WTC11 (cell line): ENCODE results near the gene MIF. TPM values are rescaled to one million over a fixed set of nuclear protein-coding genes. Genes with fewer than 3 reads are reported as not detected.

Source experiments
- ATAC-seq: fragments of 200-7000 bp; cut with Tn5 transposase; 2 replicates; pipeline ENCODE4 v1.10.0; 2021; ENCODE audit warnings: mild to moderate bottlenecking, moderate library complexity
- CTCF ChIA-PET: fragments of 300-600 bp; sonication (Branson Sonifier 250); formaldehyde crosslinking; loops from one replicate; lab custom pipeline; 2021; ENCODE audit warnings: antibody characterized with exemption; lab: Charles Lee
- POLR2A ChIA-PET: fragments of 350-600 bp; sonication (Branson Sonifier 250); formaldehyde crosslinking; loops from one replicate; lab custom pipeline; 2021; ENCODE audit warnings: antibody characterized with exemption; lab: Charles Lee
- DNase-seq: peaks from one replicate; pipeline ENCODE4 v3.0.0; 2021; ENCODE audit warnings: low spot score
- H3K27ac Mint-ChIP-seq: 2 replicates; pipeline ENCODE4 v1.8.0; 2021; ENCODE audit warnings: mixed read lengths
- H3K27me3 Mint-ChIP-seq: 2 replicates; pipeline ENCODE4 v1.8.0; 2021; ENCODE audit warnings: low read depth, mild to moderate bottlenecking, moderate library complexity, mixed read lengths
- H3K36me3 Mint-ChIP-seq: 2 replicates; pipeline ENCODE4 v1.8.0; 2021; ENCODE audit warnings: mixed read lengths
- H3K4me1 Mint-ChIP-seq: 2 replicates; pipeline ENCODE4 v1.8.0; 2022; ENCODE audit warnings: mixed read lengths
- H3K4me3 Mint-ChIP-seq: 2 replicates; pipeline ENCODE4 v1.8.0; 2021; ENCODE audit warnings: mild to moderate bottlenecking, moderate library complexity, mixed read lengths
- H3K9me3 Mint-ChIP-seq: 2 replicates; pipeline ENCODE4 v1.8.0; 2021; ENCODE audit warnings: mixed read lengths
- AFF4 ChIP-seq: sonication (generic); formaldehyde crosslinking; IDR thresholded peaks from 2 replicates; pipeline ENCODE4 v1.8.1; 2023; ENCODE audit warnings: mild to moderate bottlenecking, missing genetic modification reagents, borderline replicate concordance
- CBFB ChIP-seq: sonication (generic); formaldehyde crosslinking; IDR thresholded peaks from 2 replicates; pipeline ENCODE4 v1.8.1; 2022; ENCODE audit warnings: mild to moderate bottlenecking, low read depth, missing genetic modification reagents
- CREB1 ChIP-seq: sonication (generic); formaldehyde crosslinking; IDR thresholded peaks from 2 replicates; pipeline ENCODE4 v1.8.0; 2023; ENCODE audit warnings: mild to moderate bottlenecking, missing genetic modification reagents
- E2F1 ChIP-seq: sonication (generic); formaldehyde crosslinking; IDR thresholded peaks from 2 replicates; pipeline ENCODE4 v1.8.0; 2022; ENCODE audit warnings: mild to moderate bottlenecking, missing genetic modification reagents
- GRHL2 ChIP-seq: fragments of 250-450 bp; sonication (Bioruptor Pico); IDR thresholded peaks from 2 replicates; pipeline ENCODE4 v1.8.0; 2022; ENCODE audit warnings: mild to moderate bottlenecking, moderate library complexity; ENCODE audit not compliant: insufficient replicate concordance, severe bottlenecking
- IRF2 ChIP-seq: sonication (generic); formaldehyde crosslinking; IDR thresholded peaks from 2 replicates; pipeline ENCODE4 v1.8.0; 2022; ENCODE audit warnings: low read depth, missing genetic modification reagents, borderline replicate concordance
- RELA ChIP-seq: sonication (generic); formaldehyde crosslinking; IDR thresholded peaks from 2 replicates; pipeline ENCODE4 v1.8.1; 2022; ENCODE audit warnings: missing genetic modification reagents, mild to moderate bottlenecking, borderline replicate concordance
- SMAD4 ChIP-seq: sonication (generic); formaldehyde crosslinking; IDR thresholded peaks from 2 replicates; pipeline ENCODE4 v1.8.0; 2022; ENCODE audit warnings: mild to moderate bottlenecking, missing genetic modification reagents
- SP1 ChIP-seq: sonication (generic); formaldehyde crosslinking; conservative IDR thresholded peaks from 2 replicates; pipeline ENCODE4 v1.8.1; 2022; ENCODE audit warnings: missing genetic modification reagents
- STAT6 ChIP-seq: sonication (generic); formaldehyde crosslinking; conservative IDR thresholded peaks from 2 replicates; pipeline ENCODE4 v1.8.1; 2023; ENCODE audit warnings: mild to moderate bottlenecking, low read depth, missing genetic modification reagents, moderate library complexity
- ZNF138 ChIP-seq: sonication (generic); formaldehyde crosslinking; conservative IDR thresholded peaks from 2 replicates; pipeline ENCODE4 v1.8.1; 2022; ENCODE audit warnings: mild to moderate bottlenecking, moderate library complexity, missing genetic modification reagents
- ZNF396 ChIP-seq: fragments of 250-450 bp; sonication (Bioruptor Pico); IDR thresholded peaks from 2 replicates; pipeline ENCODE4 v1.8.0; 2021; ENCODE audit warnings: mild to moderate bottlenecking, moderate library complexity, borderline replicate concordance
- ZNF671 ChIP-seq: fragments of 250-450 bp; sonication (Bioruptor Pico); IDR thresholded peaks from 2 replicates; pipeline ENCODE4 v1.8.0; 2021; ENCODE audit warnings: mild to moderate bottlenecking
- total RNA-seq: library from RNA; stranded (reverse); gene quantifications from 3 replicates; pipeline ENCODE4 v1.2.3, GENCODE V29; 2021
- TF ChIP-seq, protein P1 (sequence below): sonication (generic); formaldehyde crosslinking; IDR thresholded peaks from 2 replicates; pipeline ENCODE4 v1.8.1; 2023; ENCODE audit warnings: mild to moderate bottlenecking, missing genetic modification reagents, moderate library complexity
- TF ChIP-seq, protein P2 (sequence below): sonication (generic); formaldehyde crosslinking; IDR thresholded peaks from 2 replicates; pipeline ENCODE4 v1.8.1; 2022; ENCODE audit warnings: mild to moderate bottlenecking, missing genetic modification reagents, moderate library complexity, borderline replicate concordance
- TF ChIP-seq, protein P3 (sequence below): sonication (generic); formaldehyde crosslinking; IDR thresholded peaks from 2 replicates; pipeline ENCODE4 v1.8.1; 2023; ENCODE audit warnings: mild to moderate bottlenecking, moderate library complexity, missing genetic modification reagents
- TF ChIP-seq, protein P4 (sequence below): sonication (generic); formaldehyde crosslinking; IDR thresholded peaks from 2 replicates; pipeline ENCODE4 v1.8.1; 2023; ENCODE audit warnings: mild to moderate bottlenecking, missing genetic modification reagents, moderate library complexity
- TF ChIP-seq, protein P5 (sequence below): fragments of 200-600 bp; IDR thresholded peaks from 2 replicates; pipeline ENCODE4 v1.8.0; 2022; ENCODE audit warnings: antibody characterized with exemption

MIF gene
- total RNA-seq, 1 experiment from 2014 or later: 1,424 TPM

DNA sequence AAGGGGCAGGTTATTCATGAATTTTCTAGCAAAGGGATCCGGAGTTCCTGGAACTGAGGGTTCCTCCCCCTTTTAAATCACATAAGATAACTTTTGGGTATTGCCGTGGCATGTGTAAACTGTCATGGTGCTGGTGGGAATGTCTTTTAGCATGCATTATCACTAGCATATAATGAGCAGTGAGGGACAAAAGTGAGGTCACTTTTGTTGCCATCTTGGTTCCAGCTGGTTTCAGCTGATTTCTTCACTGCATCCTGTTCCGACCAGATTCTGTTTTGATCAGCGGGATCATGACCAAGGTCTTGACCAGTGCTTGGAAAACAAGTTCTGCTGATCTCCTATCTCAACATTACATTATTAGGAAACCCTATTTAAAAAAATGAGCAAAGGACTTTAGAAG lies 7.4 kb downstream of the MIF start:
- TF ChIP-seq ZNF138 (CRISPR knock-in tag) (no peak), RELA (no peak), ZNF671 (no peak), CBFB (no peak), SMAD4 (CRISPR knock-in tag) (no peak), CREB1 (CRISPR knock-in tag) (no peak)
- TF ChIP-seq, all 79 proteins: peak for 0
- Mint-ChIP-seq H3K9me3 (peaks cover 33% of the 10 kb centered on the region), H3K27ac (no peak overlapping the region), H3K4me1 (peaks cover 20% of the 10 kb centered on the region), H3K4me3 (no peak overlapping the region), H3K27me3 (peaks cover 66% of the 10 kb centered on the region), H3K36me3 (peaks cover 34% of the 10 kb centered on the region)
- ChIA-PET POLR2A (no interaction called here), CTCF (no interaction called here)
- ATAC-seq (no peak), DNase-seq (no peak)

DNA sequence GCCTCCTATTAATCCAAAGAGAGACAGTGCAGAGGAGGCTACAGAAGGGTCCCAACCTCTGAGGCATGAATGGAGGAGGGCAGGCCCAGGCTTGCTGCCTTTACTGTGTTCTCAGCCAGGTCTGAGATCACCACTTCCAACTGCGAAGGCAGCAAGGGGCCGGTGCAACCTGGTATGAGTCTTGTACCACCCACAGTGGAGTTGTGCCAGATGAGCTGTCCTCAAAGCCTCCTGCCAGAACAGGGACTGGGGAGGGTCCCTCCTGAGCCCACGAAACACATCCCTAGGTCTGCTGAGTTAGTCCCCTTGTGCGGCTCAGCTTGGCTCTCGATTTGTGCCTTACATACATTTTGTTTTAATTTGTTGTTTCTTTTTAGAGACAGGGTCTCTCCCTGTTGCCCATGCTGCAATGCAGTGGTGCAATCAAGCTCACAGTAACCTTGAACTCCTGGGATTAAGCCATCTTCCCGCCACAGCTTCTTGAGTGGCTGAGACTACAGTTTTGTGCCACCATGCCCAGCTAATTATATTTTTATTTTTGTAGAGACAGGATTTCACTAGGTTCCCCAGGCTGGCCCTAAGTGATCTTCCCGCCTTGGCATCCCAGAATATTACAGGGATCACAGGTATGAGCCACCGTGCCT lies 9.3 kb downstream of the MIF start:
- Mint-ChIP-seq H3K4me1 (peaks cover 24% of the 10 kb centered on the region), H3K9me3 (peaks cover 33% of the 10 kb centered on the region), H3K27ac (no peak overlapping the region), H3K4me3 (no peak overlapping the region), H3K36me3 (peaks cover 21% of the 10 kb centered on the region), H3K27me3 (peaks cover 71% of the 10 kb centered on the region)
- TF ChIP-seq, protein P1, sequence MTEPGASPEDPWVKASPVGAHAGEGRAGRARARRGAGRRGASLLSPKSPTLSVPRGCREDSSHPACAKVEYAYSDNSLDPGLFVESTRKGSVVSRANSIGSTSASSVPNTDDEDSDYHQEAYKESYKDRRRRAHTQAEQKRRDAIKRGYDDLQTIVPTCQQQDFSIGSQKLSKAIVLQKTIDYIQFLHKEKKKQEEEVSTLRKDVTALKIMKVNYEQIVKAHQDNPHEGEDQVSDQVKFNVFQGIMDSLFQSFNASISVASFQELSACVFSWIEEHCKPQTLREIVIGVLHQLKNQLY (CRISPR knock-in tag): no peak
- TF ChIP-seq, protein P2, sequence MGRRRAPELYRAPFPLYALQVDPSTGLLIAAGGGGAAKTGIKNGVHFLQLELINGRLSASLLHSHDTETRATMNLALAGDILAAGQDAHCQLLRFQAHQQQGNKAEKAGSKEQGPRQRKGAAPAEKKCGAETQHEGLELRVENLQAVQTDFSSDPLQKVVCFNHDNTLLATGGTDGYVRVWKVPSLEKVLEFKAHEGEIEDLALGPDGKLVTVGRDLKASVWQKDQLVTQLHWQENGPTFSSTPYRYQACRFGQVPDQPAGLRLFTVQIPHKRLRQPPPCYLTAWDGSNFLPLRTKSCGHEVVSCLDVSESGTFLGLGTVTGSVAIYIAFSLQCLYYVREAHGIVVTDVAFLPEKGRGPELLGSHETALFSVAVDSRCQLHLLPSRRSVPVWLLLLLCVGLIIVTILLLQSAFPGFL: no peak
- no peak for TF ChIP-seq IRF2
- TF ChIP-seq, protein P3, sequence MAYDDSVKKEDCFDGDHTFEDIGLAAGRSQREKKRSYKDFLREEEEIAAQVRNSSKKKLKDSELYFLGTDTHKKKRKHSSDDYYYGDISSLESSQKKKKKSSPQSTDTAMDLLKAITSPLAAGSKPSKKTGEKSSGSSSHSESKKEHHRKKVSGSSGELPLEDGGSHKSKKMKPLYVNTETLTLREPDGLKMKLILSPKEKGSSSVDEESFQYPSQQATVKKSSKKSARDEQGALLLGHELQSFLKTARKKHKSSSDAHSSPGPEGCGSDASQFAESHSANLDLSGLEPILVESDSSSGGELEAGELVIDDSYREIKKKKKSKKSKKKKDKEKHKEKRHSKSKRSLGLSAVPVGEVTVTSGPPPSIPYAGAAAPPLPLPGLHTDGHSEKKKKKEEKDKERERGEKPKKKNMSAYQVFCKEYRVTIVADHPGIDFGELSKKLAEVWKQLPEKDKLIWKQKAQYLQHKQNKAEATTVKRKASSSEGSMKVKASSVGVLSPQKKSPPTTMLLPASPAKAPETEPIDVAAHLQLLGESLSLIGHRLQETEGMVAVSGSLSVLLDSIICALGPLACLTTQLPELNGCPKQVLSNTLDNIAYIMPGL (CRISPR knock-in tag): no peak
- no peak for TF ChIP-seq SP1 (CRISPR knock-in tag)
- TF ChIP-seq E2F1: no peak
- TF ChIP-seq ZNF396 (CRISPR knock-in tag): no peak
- no peak for TF ChIP-seq AFF4 (CRISPR knock-in tag)
- TF ChIP-seq STAT6 (CRISPR knock-in tag): no peak
- TF ChIP-seq, protein P4, sequence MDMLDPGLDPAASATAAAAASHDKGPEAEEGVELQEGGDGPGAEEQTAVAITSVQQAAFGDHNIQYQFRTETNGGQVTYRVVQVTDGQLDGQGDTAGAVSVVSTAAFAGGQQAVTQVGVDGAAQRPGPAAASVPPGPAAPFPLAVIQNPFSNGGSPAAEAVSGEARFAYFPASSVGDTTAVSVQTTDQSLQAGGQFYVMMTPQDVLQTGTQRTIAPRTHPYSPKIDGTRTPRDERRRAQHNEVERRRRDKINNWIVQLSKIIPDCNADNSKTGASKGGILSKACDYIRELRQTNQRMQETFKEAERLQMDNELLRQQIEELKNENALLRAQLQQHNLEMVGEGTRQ: no peak
- TF ChIP-seq, protein P5, sequence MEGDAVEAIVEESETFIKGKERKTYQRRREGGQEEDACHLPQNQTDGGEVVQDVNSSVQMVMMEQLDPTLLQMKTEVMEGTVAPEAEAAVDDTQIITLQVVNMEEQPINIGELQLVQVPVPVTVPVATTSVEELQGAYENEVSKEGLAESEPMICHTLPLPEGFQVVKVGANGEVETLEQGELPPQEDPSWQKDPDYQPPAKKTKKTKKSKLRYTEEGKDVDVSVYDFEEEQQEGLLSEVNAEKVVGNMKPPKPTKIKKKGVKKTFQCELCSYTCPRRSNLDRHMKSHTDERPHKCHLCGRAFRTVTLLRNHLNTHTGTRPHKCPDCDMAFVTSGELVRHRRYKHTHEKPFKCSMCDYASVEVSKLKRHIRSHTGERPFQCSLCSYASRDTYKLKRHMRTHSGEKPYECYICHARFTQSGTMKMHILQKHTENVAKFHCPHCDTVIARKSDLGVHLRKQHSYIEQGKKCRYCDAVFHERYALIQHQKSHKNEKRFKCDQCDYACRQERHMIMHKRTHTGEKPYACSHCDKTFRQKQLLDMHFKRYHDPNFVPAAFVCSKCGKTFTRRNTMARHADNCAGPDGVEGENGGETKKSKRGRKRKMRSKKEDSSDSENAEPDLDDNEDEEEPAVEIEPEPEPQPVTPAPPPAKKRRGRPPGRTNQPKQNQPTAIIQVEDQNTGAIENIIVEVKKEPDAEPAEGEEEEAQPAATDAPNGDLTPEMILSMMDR: no peak
- no peak for TF ChIP-seq ZNF671
- TF ChIP-seq RELA: no peak
- TF ChIP-seq GRHL2 (CRISPR knock-in tag): no peak
- ChIA-PET CTCF (interaction anchor here (1.1 to 3.1 kb wide), 2 partner anchors 9 to 54 kb away, joined by 3 to 16 read pairs; partner anchors contain the start of gene MIF), POLR2A (no interaction called here)
- no peak for ATAC-seq
- no peak for DNase-seq
